ENCODE data around the gene ATP13A3. TPM values are rescaled to one million over a fixed set of nuclear protein-coding genes. Genes with fewer than 3 reads are reported as not detected.

Gene ATP13A3
- total RNA-seq, 1 donor from 2014 or later, result 80.3 TPM

GRCh38 chr3:194446754-194447153 is 40.0 kb downstream of the ATP13A3 start:
- Mint-ChIP-seq H3K9me3 (no peaks in the 10 kb centered on the region), H3K4me3 (no peak overlapping the region), H3K27me3 (no peaks in the 10 kb centered on the region), H3K36me3 (peaks cover 41% of the 10 kb centered on the region), H3K4me1 (ENCODE audit: unreplicated experiment) (peaks cover 3% of the 10 kb centered on the region), H3K27ac (no peak overlapping the region)
- DNase-seq (ENCODE audit: extremely low spot score, unreplicated experiment), result no peak
- TF ChIP-seq, protein P1, sequence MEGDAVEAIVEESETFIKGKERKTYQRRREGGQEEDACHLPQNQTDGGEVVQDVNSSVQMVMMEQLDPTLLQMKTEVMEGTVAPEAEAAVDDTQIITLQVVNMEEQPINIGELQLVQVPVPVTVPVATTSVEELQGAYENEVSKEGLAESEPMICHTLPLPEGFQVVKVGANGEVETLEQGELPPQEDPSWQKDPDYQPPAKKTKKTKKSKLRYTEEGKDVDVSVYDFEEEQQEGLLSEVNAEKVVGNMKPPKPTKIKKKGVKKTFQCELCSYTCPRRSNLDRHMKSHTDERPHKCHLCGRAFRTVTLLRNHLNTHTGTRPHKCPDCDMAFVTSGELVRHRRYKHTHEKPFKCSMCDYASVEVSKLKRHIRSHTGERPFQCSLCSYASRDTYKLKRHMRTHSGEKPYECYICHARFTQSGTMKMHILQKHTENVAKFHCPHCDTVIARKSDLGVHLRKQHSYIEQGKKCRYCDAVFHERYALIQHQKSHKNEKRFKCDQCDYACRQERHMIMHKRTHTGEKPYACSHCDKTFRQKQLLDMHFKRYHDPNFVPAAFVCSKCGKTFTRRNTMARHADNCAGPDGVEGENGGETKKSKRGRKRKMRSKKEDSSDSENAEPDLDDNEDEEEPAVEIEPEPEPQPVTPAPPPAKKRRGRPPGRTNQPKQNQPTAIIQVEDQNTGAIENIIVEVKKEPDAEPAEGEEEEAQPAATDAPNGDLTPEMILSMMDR (conservative IDR thresholded peaks at IDR 0.05), result no peak

GRCh38 chr3:194446172-194446571 is 40.6 kb downstream of the ATP13A3 start:
- no peak overlapping the region for H3K4me3 Mint-ChIP-seq
- no peak overlapping the region for H3K27ac Mint-ChIP-seq
- H3K9me3 Mint-ChIP-seq, result no peaks in the 10 kb centered on the region
- no peaks in the 10 kb centered on the region for H3K27me3 Mint-ChIP-seq
- TF ChIP-seq, protein P1 (conservative IDR thresholded peaks at IDR 0.05), result no peak
- H3K4me1 Mint-ChIP-seq (ENCODE audit: unreplicated experiment), result peaks cover 9% of the 10 kb centered on the region
- H3K36me3 Mint-ChIP-seq, result peaks cover 37% of the 10 kb centered on the region
- no peak for DNase-seq (ENCODE audit: extremely low spot score, unreplicated experiment)

DNA sequence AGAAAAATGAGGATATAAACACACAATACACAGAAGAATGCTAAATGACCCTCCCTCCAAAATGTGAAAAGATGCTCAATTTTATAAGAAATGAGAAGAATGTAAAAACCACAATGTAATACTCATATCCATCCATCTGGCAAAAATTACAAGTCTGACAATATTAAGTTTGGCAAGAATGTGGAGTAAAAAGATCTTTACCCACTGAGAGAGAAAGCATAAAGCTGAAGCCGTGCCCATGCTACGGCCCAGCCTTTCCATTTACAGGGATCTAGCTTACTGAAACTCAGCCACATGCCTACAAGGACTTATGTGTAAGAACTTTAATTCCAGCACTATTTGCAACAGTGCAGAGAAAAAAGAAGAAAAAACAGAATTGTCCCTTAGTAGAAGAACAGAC is 42.9 kb downstream of the ATP13A3 start:
- H3K27ac Mint-ChIP-seq, result no peak overlapping the region

GRCh38 chr3:194440756-194441155 is 46.0 kb downstream of the ATP13A3 start:
- no peaks in the 10 kb centered on the region for H3K27me3 Mint-ChIP-seq
- H3K4me1 Mint-ChIP-seq (ENCODE audit: unreplicated experiment), result peaks cover 23% of the 10 kb centered on the region
- TF ChIP-seq, protein P1 (conservative IDR thresholded peaks at IDR 0.05), result no peak
- no peak overlapping the region for H3K4me3 Mint-ChIP-seq
- no peaks in the 10 kb centered on the region for H3K9me3 Mint-ChIP-seq
- H3K27ac Mint-ChIP-seq, result no peak overlapping the region
- peaks cover 28% of the 10 kb centered on the region for H3K36me3 Mint-ChIP-seq
- DNase-seq (ENCODE audit: extremely low spot score, unreplicated experiment), result no peak

More for the DNA sequence above, 42.9 kb downstream of the ATP13A3 start:
- H3K4me1 Mint-ChIP-seq (ENCODE audit: unreplicated experiment), result peaks cover 23% of the 10 kb centered on the region
- H3K4me3 Mint-ChIP-seq, result no peak overlapping the region
- TF ChIP-seq, protein P1 (conservative IDR thresholded peaks at IDR 0.05), result no peak
- H3K27me3 Mint-ChIP-seq, result no peaks in the 10 kb centered on the region
- H3K9me3 Mint-ChIP-seq, result no peaks in the 10 kb centered on the region
- DNase-seq (ENCODE audit: extremely low spot score, unreplicated experiment), result no peak
- peaks cover 33% of the 10 kb centered on the region for H3K36me3 Mint-ChIP-seq

- Mint-ChIP-seq H3K9me3 (no peaks in the 10 kb centered on the region), H3K4me1 (ENCODE audit: unreplicated experiment) (peaks cover 23% of the 10 kb centered on the region), H3K4me3 (no peak overlapping the region), H3K27me3 (no peaks in the 10 kb centered on the region), H3K27ac (peak overlapping the region; percentile 37), H3K36me3 (peaks cover 26% of the 10 kb centered on the region)
- no peak for DNase-seq (ENCODE audit: extremely low spot score, unreplicated experiment)
- TF ChIP-seq, protein P1 (conservative IDR thresholded peaks at IDR 0.05), result no peak
Observed at GRCh38 chr3:194439881-194440550, 46.8 kb downstream of the ATP13A3 start.

Data from type B pancreatic cell (in vitro differentiated cells).